HepG2 (cell line): ENCODE data around the gene GJD4. TPM values are rescaled to one million over a fixed set of nuclear protein-coding genes. Genes with fewer than 3 reads are reported as not detected.

Experiments
- ATAC-seq: fragments of 200-7000 bp; cut with Tn5 transposase; 3 replicates; pipeline ENCODE4 v1.9.1; 2020; ENCODE audit warnings: mild to moderate bottlenecking, moderate library complexity
- BruUV-seq: library from RNA; stranded (reverse); fragments of 400-500 nt; replicated peaks from 2 replicates; lab custom pipeline; 2021; lab: Mats Ljungman, UMichigan
- CTCF ChIA-PET: fragments of 300-600 bp; formaldehyde crosslinking; extraction: SDS; loops from one replicate; lab custom pipeline; 2021; ENCODE audit warnings: low total read pairs, inconsistent platforms, low intra/inter-chr PET ratio; lab: Yijun Ruan, JAX
- POLR2A ChIA-PET: fragments of 350-600 bp; sonication (Branson Sonifier 250); formaldehyde crosslinking; loops from one replicate; lab custom pipeline; 2020; ENCODE audit warnings: antibody characterized with exemption, inconsistent platforms; lab: Yijun Ruan, JAX
- DNase-seq: peaks from one replicate; pipeline ENCODE4 v3.0.0-alpha.2; 2015; ENCODE audit warnings: low spot score
- FAIRE-seq: peaks from 3 replicates; lab custom pipeline; 2011; peaks lifted over from hg19 to GRCh38; lab: Jason Lieb, UNC
- H2AFZ ChIP-seq: one replicate; pipeline ENCODE4 v1.6.1; 2011; ENCODE audit warnings: low read length, inconsistent platforms
- H3K27ac ChIP-seq: fragments of 300-600 bp; 3 replicates; pipeline ENCODE4 v1.8.0; 2011; ENCODE audit warnings: mixed run types, mild to moderate bottlenecking, mixed read lengths, low read length, inconsistent platforms; ENCODE audit not compliant: insufficient read depth; ENCODE audit errors: extremely low read length
- H3K27me3 ChIP-seq, 2 experiments: fragments of 200-600 bp in 1 of 2; 2 replicates in 1 of 2; 3 replicates in 1 of 2; pipeline versions ENCODE4 v1.6.0 to v1.8.0; 2011; ENCODE audit warnings: low read length in 2 of 2, mild to moderate bottlenecking in 2 of 2, moderate library complexity in 2 of 2, inconsistent platforms in 1 of 2; ENCODE audit not compliant: insufficient read depth in 2 of 2, control insufficient read depth in 1 of 2
- H3K36me3 ChIP-seq, 2 experiments: fragments of 200-600 bp in 1 of 2; replicated peaks in 1 of 2; 2 replicates in 1 of 2; 3 replicates in 1 of 2; pipeline versions ENCODE4 v1.5.1 to v1.8.0; 2011; ENCODE audit warnings: low read length in 2 of 2, inconsistent platforms in 1 of 2; ENCODE audit not compliant: insufficient read depth in 2 of 2, control insufficient read depth in 1 of 2
- H3K4me1 ChIP-seq: 2 replicates; pipeline ENCODE4 v1.5.1; 2012; ENCODE audit warnings: low read length, inconsistent platforms; ENCODE audit not compliant: insufficient read depth
- H3K4me2 ChIP-seq: 2 replicates; pipeline ENCODE4 v1.6.0; 2011; ENCODE audit warnings: low read depth, low read length, inconsistent platforms
- H3K4me3 ChIP-seq, 3 experiments: fragments of 200-600 bp in 1 of 3; sonication (generic), shearing (Covaris generic) in 1 of 3; replicated peaks in 1 of 3; 2 replicates each; pipeline ENCODE4 v1.5.1; 2011 to 2016; ENCODE audit warnings: low read length in 3 of 3, inconsistent platforms in 2 of 3, low read depth in 2 of 3, mild to moderate bottlenecking in 2 of 3, control low read depth in 1 of 3, mixed read lengths in 1 of 3; ENCODE audit not compliant: insufficient read depth in 1 of 3
- H3K79me2 ChIP-seq: one replicate; pipeline ENCODE4 v1.6.1; 2011; ENCODE audit warnings: low read length, inconsistent platforms; ENCODE audit not compliant: insufficient read depth
- H3K9ac ChIP-seq: 2 replicates; pipeline ENCODE4 v1.6.0; 2011; ENCODE audit warnings: mild to moderate bottlenecking, low read depth, low read length, inconsistent platforms; ENCODE audit not compliant: insufficient read depth
- H3K9me3 ChIP-seq: 2 replicates; pipeline ENCODE4 v1.5.1; 2012; ENCODE audit warnings: mild to moderate bottlenecking, low read length
- H4K20me1 ChIP-seq: 2 replicates; pipeline ENCODE4 v1.6.0; 2011; ENCODE audit warnings: inconsistent platforms, mild to moderate bottlenecking, low read length, moderate library complexity; ENCODE audit not compliant: insufficient read depth
- ERF ChIP-seq: IDR thresholded peaks from 2 replicates; pipeline ENCODE4 v1.6.1; 2018; ENCODE audit warnings: missing biosample characterization, missing genetic modification reagents
- FOXK1 ChIP-seq: sonication (generic); formaldehyde crosslinking; IDR thresholded peaks from 2 replicates; pipeline ENCODE4 v1.4.0; 2020; ENCODE audit warnings: low read depth, missing genetic modification reagents, borderline replicate concordance
- REST ChIP-seq, 2 experiments: IDR thresholded peaks; 2 replicates each; pipeline ENCODE4 v1.6.1; 2011 to 2012; ENCODE audit warnings: low read length in 2 of 2, borderline replicate concordance in 1 of 2, low read depth in 1 of 2, mild to moderate bottlenecking in 1 of 2, moderate library complexity in 1 of 2
- SSRP1 ChIP-seq: IDR thresholded peaks from 2 replicates; pipeline ENCODE4 v1.6.1; 2016; ENCODE audit warnings: control low read depth
- ZNF3 ChIP-seq: IDR thresholded peaks from 2 replicates; pipeline ENCODE4 v1.7.0; 2017; ENCODE audit warnings: inconsistent platforms
- ZNF652 ChIP-seq: IDR thresholded peaks from 2 replicates; pipeline ENCODE4 v1.6.1; 2016; ENCODE audit warnings: low read depth, borderline replicate concordance
- ZNF724P ChIP-seq: sonication (generic); formaldehyde crosslinking; IDR thresholded peaks from 2 replicates; pipeline ENCODE4 v1.8.0; 2022; ENCODE audit warnings: missing genetic modification reagents, borderline replicate concordance
- WGBS: methylation state at CpG from one replicate; pipeline ENCODE4 v1.1.6; 2017; ENCODE audit warnings: low lambda C conversion rate; 5-methylcytosine and 5-hydroxymethylcytosine counted together
- in situ Hi-C: cut with HindIII; loops from 2 replicates; pipeline ENCODE4 v1.10.0; 2017; ENCODE audit warnings: low pct_unique_long_range_greater_than_20kb; ENCODE audit not compliant: extremely low pct_ligation_motif_present
- intact Hi-C: fragments of 100-400 bp; cut with micrococcal nuclease; formaldehyde crosslinking; loops from one replicate; pipeline ENCODE4 v1.10.0; 2022; ENCODE audit not compliant: unreplicated experiment
- polyA plus RNA-seq, 8 experiments: library from polyadenylated mRNA; depleted of rRNA in 3 of 8; stranded (reverse) in 7 of 8; unstranded in 1 of 8; fragments of >200 nt; fragmentation: Illumina TruSeq in 4 of 8; extraction: Trizol in 4 of 8; gene quantifications; 2 replicates each; pipeline versions ENCODE4 v1.2.1 to v1.2.3, GENCODE V29; 2011 to 2016; ENCODE audit warnings: low read depth in 4 of 8, missing spikeins in 1 of 8, mixed read lengths in 1 of 8; ENCODE audit not compliant: insufficient read depth in 1 of 8
- total RNA-seq, 5 experiments: library from RNA; depleted of rRNA; stranded (reverse); fragments of >200 nt; fragmentation: Illumina TruSeq; extraction: Trizol; gene quantifications; 2 replicates each; pipeline ENCODE4 v1.2.3, GENCODE V29; 2016; ENCODE audit warnings: low read depth in 1 of 5

The GJD4 gene
- total and polyA plus RNA-seq, 2 of the 13 experiments (the other 11 are each of a cell fraction or from before 2014, with no cell fraction given) = not detected

- intact Hi-C loops = no loop called here
- CTCF ChIA-PET = no interaction called here
Measured at GRCh38 chr10:35579116-35579515, 26.0 kb upstream of the GJD4 start.

More at GRCh38 chr10:35579116-35579515, 26.0 kb upstream of the GJD4 start:
- TF ChIP-seq ERF (CRISPR knock-in tag) = no peak
- no peak for TF ChIP-seq ZNF3 (CRISPR knock-in tag)
- TF ChIP-seq SSRP1 (CRISPR knock-in tag) = no peak
- no peak for TF ChIP-seq ZNF652 (CRISPR knock-in tag)
- no peak for TF ChIP-seq FOXK1 (CRISPR knock-in tag)
- TF ChIP-seq REST (IDR thresholded peaks at IDR 0.05; ENCODE audit: borderline replicate concordance in 1 of 2, low read depth in 1 of 2, low read length in 2 of 2) = no peak
- TF ChIP-seq ZNF724P = no peak
- TF ChIP-seq, all 625 proteins: peak for 0
- in situ Hi-C loops = no loop called here
- Histone ChIP-seq H3K9ac (no peak overlapping the region), H3K4me1 (no peaks in the 10 kb centered on the region), H3K27me3 (no peaks in the 10 kb centered on the region), H2AFZ (no peak overlapping the region), H4K20me1 (no peaks in the 10 kb centered on the region), H3K4me3 (no peak overlapping the region), H3K36me3 (no peaks in the 10 kb centered on the region), H3K4me2 (no peak overlapping the region), H3K27ac (no peak overlapping the region), H3K79me2 (no peaks in the 10 kb centered on the region), H3K9me3 (no peaks in the 10 kb centered on the region)
- DNase-seq = no peak
- no peak for FAIRE-seq
- BruUV-seq = no TSS peak
- WGBS = 40% methylated on average over 3 of the region's 3 CpGs
- POLR2A ChIA-PET = no interaction called here
- ATAC-seq = no peak
